ENCODE results near the gene ZNF287.

ZNF287 gene

DNA sequence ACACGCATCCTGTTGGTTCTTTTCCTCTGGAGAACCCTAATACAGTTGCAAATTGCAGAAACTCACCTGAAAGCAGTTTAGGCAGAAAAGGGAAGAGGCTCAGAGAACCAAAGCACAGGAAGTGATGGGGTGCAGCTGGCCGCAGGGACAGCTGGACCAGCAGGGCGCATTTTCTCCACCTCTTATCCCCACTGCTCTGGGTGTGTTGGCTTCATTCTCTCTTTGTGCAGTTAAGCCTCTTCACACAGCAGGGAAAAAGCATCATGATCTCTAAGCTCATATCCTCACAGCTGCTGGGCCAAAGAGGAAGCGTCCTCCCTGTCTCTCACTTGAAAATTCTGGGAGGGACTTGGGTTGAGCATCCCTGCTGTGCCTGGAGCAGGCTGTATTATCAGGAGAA is 57.0 kb downstream of the ZNF287 start:
- Histone ChIP-seq H2BK120ac (ENCODE audit: low read depth, low read length) (no peak overlapping the region), H3K4me3 (ENCODE audit: low read length) (no peak overlapping the region), H3K9ac (ENCODE audit: low read length) (no peak overlapping the region), H3K18ac (ENCODE audit: low read length) (no peak overlapping the region), H3K36me3 (ENCODE audit: control insufficient read depth, insufficient read depth, low read length) (no peaks in the 10 kb centered on the region), H3K79me1 (ENCODE audit: low read length) (no peaks in the 10 kb centered on the region), H3K27me3 (ENCODE audit: insufficient read depth, low read length, poor library complexity) (no peaks in the 10 kb centered on the region), H4K8ac (ENCODE audit: low read depth, low read length) (no peak overlapping the region), H2BK5ac (ENCODE audit: low read length) (no peak overlapping the region), H3K56ac (ENCODE audit: low read length) (no peak overlapping the region), H4K5ac (ENCODE audit: low read length) (no peak overlapping the region), H3K4ac (ENCODE audit: low read depth, low read length) (no peak overlapping the region), H3K4me2 (ENCODE audit: low read length) (no peak overlapping the region), H3K4me1 (ENCODE audit: control insufficient read depth, low read depth, low read length) (peaks cover 4% of the 10 kb centered on the region), H3K27ac (ENCODE audit: low read depth, low read length) (no peak overlapping the region), H3K79me2 (ENCODE audit: control insufficient read depth, insufficient read depth, low read length) (no peaks in the 10 kb centered on the region), H3K23ac (ENCODE audit: low read length) (no peak overlapping the region), H2BK15ac (replicated peaks; ENCODE audit: low read depth) (no peak overlapping the region), H2AK5ac (ENCODE audit: low read length) (no peak overlapping the region)
- WGBS (ENCODE audit: extremely low coverage, insufficient coverage, low lambda C conversion rate): no CpG with 5 or more reads among the region's 4 CpGs
- DNase-seq: peak; percentile 59

DNA sequence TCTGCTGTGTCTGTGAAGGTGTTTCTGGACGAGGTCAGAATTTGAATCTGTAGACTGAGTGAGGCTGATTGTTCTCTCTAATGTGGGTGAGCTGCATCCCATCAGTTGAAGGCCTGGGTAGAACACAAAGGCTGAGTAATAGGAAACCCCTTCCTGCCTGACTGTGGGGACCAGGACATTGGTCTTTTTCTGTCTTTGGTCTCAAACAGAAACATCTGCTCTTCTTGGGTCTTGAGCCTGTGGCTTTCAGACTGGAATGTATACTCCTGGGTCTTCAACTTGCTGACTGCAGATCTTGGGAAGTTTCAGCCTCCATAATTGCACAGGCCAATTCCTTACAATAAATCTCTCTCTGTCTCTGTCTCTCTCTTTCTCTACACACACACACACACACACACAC is 57.4 kb downstream of the ZNF287 start:
- Histone ChIP-seq H3K9ac (ENCODE audit: low read length) (no peak overlapping the region), H3K23ac (ENCODE audit: low read length) (no peak overlapping the region), H3K4me2 (ENCODE audit: low read length) (no peak overlapping the region), H3K4me3 (ENCODE audit: low read length) (no peak overlapping the region), H3K4me1 (ENCODE audit: control insufficient read depth, low read depth, low read length) (peaks cover 4% of the 10 kb centered on the region), H2BK5ac (ENCODE audit: low read length) (no peak overlapping the region), H3K56ac (ENCODE audit: low read length) (no peak overlapping the region), H2AK5ac (ENCODE audit: low read length) (no peak overlapping the region), H4K8ac (ENCODE audit: low read depth, low read length) (no peak overlapping the region), H3K27ac (ENCODE audit: low read depth, low read length) (no peak overlapping the region), H2BK15ac (replicated peaks; ENCODE audit: low read depth) (no peak overlapping the region), H3K27me3 (ENCODE audit: insufficient read depth, low read length, poor library complexity) (no peaks in the 10 kb centered on the region), H3K4ac (ENCODE audit: low read depth, low read length) (no peak overlapping the region), H3K18ac (ENCODE audit: low read length) (no peak overlapping the region), H3K36me3 (ENCODE audit: control insufficient read depth, insufficient read depth, low read length) (no peaks in the 10 kb centered on the region), H3K79me1 (ENCODE audit: low read length) (no peaks in the 10 kb centered on the region), H3K79me2 (ENCODE audit: control insufficient read depth, insufficient read depth, low read length) (no peaks in the 10 kb centered on the region), H2BK120ac (ENCODE audit: low read depth, low read length) (no peak overlapping the region), H4K5ac (ENCODE audit: low read length) (no peak overlapping the region)
- DNase-seq: no peak
- WGBS (ENCODE audit: extremely low coverage, insufficient coverage, low lambda C conversion rate): no CpG with 5 or more reads among the region's 1 CpG

DNA sequence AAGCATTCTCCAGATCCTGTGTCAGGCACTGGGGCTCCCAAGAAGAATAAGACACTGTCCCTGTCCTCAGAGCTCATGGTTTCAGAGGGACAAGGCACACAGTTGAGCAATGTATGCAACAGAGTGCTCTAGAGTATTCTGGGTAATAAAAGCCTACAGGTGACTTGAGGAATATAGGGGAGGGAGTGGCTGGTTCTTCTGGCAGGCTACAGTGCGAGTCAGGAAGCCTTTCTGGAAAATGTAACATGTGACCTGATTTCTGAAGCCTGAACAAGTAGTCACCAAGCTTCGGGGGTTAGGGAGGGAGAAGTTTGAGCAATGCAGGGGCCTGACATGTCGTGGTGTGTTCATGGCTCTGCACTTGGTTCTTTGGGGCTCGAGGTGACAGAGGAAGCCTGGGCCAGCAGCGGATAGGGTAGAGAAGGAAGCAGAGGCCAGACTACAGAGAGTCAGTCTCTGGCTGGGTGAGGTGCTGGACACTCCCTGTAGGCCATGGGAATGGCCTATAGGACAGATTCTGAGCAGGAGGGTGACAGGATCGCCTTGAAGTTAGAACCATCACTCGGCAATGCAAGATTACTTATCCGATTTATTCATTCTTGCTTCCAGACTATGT is 61.0 kb downstream of the ZNF287 start:
- Histone ChIP-seq H3K79me2 (ENCODE audit: control insufficient read depth, insufficient read depth, low read length) (no peaks in the 10 kb centered on the region), H2BK5ac (ENCODE audit: low read length) (no peak overlapping the region), H3K4me1 (ENCODE audit: control insufficient read depth, low read depth, low read length) (peaks cover 4% of the 10 kb centered on the region), H2BK120ac (ENCODE audit: low read depth, low read length) (no peak overlapping the region), H3K4me3 (ENCODE audit: low read length) (no peak overlapping the region), H2BK15ac (replicated peaks; ENCODE audit: low read depth) (no peak overlapping the region), H3K18ac (ENCODE audit: low read length) (no peak overlapping the region), H3K4ac (ENCODE audit: low read depth, low read length) (no peak overlapping the region), H3K23ac (ENCODE audit: low read length) (no peak overlapping the region), H3K36me3 (ENCODE audit: control insufficient read depth, insufficient read depth, low read length) (no peaks in the 10 kb centered on the region), H3K9ac (ENCODE audit: low read length) (no peak overlapping the region), H3K56ac (ENCODE audit: low read length) (no peak overlapping the region), H3K79me1 (ENCODE audit: low read length) (no peaks in the 10 kb centered on the region), H2AK5ac (ENCODE audit: low read length) (no peak overlapping the region), H4K8ac (ENCODE audit: low read depth, low read length) (no peak overlapping the region), H3K27me3 (ENCODE audit: insufficient read depth, low read length, poor library complexity) (no peaks in the 10 kb centered on the region), H4K5ac (ENCODE audit: low read length) (no peak overlapping the region), H3K4me2 (ENCODE audit: low read length) (no peak overlapping the region), H3K27ac (ENCODE audit: low read depth, low read length) (no peak overlapping the region)
- no CpG with 5 or more reads among the region's 8 CpGs for WGBS (ENCODE audit: extremely low coverage, insufficient coverage, low lambda C conversion rate)
- no peak for DNase-seq

DNA sequence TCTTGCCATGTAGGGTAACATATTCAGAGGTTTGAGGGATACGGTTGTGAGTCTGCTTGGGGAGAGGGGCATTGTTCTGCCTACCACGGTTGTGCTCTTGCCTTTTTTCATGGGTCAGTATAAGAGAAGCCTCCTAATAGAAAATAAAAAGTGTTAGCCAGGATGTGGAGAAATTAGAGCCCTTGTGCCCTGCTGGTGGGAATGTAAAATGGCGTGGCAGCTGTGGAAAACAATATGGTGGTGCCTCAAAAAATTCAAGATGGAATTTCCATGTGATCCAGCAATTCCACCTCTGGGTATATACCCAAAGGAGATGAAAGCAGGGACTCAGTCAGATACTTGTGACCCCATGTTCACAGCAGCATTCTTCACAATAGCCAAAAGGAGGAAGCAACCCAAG is 62.8 kb downstream of the ZNF287 start:
- Histone ChIP-seq H3K4ac (ENCODE audit: low read depth, low read length) (no peak overlapping the region), H3K27ac (ENCODE audit: low read depth, low read length) (no peak overlapping the region)

DNA sequence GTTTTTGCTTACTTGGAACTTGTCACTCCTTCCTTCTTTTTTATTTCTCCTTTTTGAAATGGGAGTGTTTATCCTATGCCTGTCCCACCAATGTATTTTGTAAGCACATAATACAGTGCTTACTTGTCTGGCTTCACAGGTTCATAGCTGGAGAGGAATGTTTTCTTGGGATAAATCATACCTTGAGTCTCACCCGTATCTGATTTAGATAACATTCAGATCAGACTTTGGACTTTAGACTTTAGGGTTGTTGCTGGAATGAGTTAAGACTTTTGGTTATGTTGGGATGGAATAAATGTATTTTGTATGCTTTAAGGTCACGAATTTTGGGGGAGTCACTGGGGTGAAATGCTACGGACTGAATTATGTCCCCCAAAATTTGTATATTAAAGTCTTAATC is 64.0 kb downstream of the ZNF287 start:
- Histone ChIP-seq H3K4ac (ENCODE audit: low read depth, low read length) (no peak overlapping the region), H3K4me2 (ENCODE audit: low read length) (no peak overlapping the region), H3K4me1 (ENCODE audit: control insufficient read depth, low read depth, low read length) (no peaks in the 10 kb centered on the region), H3K56ac (ENCODE audit: low read length) (no peak overlapping the region), H3K4me3 (ENCODE audit: low read length) (no peak overlapping the region), H2AK5ac (ENCODE audit: low read length) (no peak overlapping the region), H3K79me2 (ENCODE audit: control insufficient read depth, insufficient read depth, low read length) (no peaks in the 10 kb centered on the region), H3K27me3 (ENCODE audit: insufficient read depth, low read length, poor library complexity) (no peaks in the 10 kb centered on the region), H4K5ac (ENCODE audit: low read length) (no peak overlapping the region), H4K8ac (ENCODE audit: low read depth, low read length) (no peak overlapping the region), H2BK120ac (ENCODE audit: low read depth, low read length) (no peak overlapping the region), H3K79me1 (ENCODE audit: low read length) (no peaks in the 10 kb centered on the region), H2BK15ac (replicated peaks; ENCODE audit: low read depth) (no peak overlapping the region), H3K9ac (ENCODE audit: low read length) (no peak overlapping the region), H2BK5ac (ENCODE audit: low read length) (no peak overlapping the region), H3K27ac (ENCODE audit: low read depth, low read length) (no peak overlapping the region), H3K36me3 (ENCODE audit: control insufficient read depth, insufficient read depth, low read length) (no peaks in the 10 kb centered on the region), H3K18ac (ENCODE audit: low read length) (no peak overlapping the region), H3K23ac (ENCODE audit: low read length) (no peak overlapping the region)
- no peak for DNase-seq
- WGBS (ENCODE audit: extremely low coverage, insufficient coverage, low lambda C conversion rate): 100% methylated on average over 1 of the region's 3 CpGs

More for the DNA sequence above, 62.8 kb downstream of the ZNF287 start:
- Histone ChIP-seq H2BK5ac (ENCODE audit: low read length) (no peak overlapping the region), H3K56ac (ENCODE audit: low read length) (no peak overlapping the region), H3K4me2 (ENCODE audit: low read length) (no peak overlapping the region), H2BK15ac (replicated peaks; ENCODE audit: low read depth) (no peak overlapping the region), H3K79me1 (ENCODE audit: low read length) (no peaks in the 10 kb centered on the region), H3K36me3 (ENCODE audit: control insufficient read depth, insufficient read depth, low read length) (no peaks in the 10 kb centered on the region), H4K8ac (ENCODE audit: low read depth, low read length) (no peak overlapping the region), H3K27me3 (ENCODE audit: insufficient read depth, low read length, poor library complexity) (no peaks in the 10 kb centered on the region), H2BK120ac (ENCODE audit: low read depth, low read length) (no peak overlapping the region), H3K4me3 (ENCODE audit: low read length) (no peak overlapping the region), H3K79me2 (ENCODE audit: control insufficient read depth, insufficient read depth, low read length) (no peaks in the 10 kb centered on the region), H3K9ac (ENCODE audit: low read length) (no peak overlapping the region), H4K5ac (ENCODE audit: low read length) (no peak overlapping the region), H3K18ac (ENCODE audit: low read length) (no peak overlapping the region), H2AK5ac (ENCODE audit: low read length) (no peak overlapping the region), H3K4me1 (ENCODE audit: control insufficient read depth, low read depth, low read length) (no peaks in the 10 kb centered on the region), H3K23ac (ENCODE audit: low read length) (no peak overlapping the region)
- DNase-seq: no peak
- WGBS (ENCODE audit: extremely low coverage, insufficient coverage, low lambda C conversion rate): no CpG with 5 or more reads among the region's 3 CpGs

All from mesendoderm (in vitro differentiated cells).